GM12874 (cell line): ENCODE measurements around the gene SLC10A3.

ENCODE experiments used
- CTCF ChIP-seq: IDR thresholded peaks from 2 replicates; pipeline ENCODE4 v1.5.1; 2011; ENCODE audit warnings: low read depth, mild to moderate bottlenecking, control low read depth, low read length, moderate library complexity; ENCODE audit not compliant: insufficient read depth

Gene SLC10A3

DNA sequence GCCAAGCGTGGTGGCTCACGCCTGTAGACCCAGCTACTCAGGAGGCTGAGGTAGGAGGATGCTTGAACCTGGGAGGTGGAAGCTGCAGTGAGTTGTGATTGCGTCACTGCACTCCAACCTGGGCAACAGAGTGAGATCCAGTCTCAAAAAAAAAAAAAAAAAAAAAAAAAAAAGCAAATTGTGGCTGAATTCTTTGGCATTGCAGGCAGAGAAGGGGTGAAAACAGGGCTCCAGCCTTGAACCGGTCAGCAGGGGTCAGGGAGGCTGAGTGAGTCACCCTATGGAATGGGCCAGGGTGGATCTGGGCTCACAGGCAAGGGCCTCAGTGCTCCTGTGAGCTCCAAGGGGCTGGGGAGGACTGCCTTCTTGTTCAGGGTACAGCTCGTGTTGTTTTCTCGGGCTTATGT, 38.8 kb upstream of the SLC10A3 start:
- TF ChIP-seq CTCF, result no peak

- TF ChIP-seq CTCF, result peak; percentile 47
Observed at GRCh38 chrX:154526901-154527675, 36.7 kb upstream of the SLC10A3 start.

DNA sequence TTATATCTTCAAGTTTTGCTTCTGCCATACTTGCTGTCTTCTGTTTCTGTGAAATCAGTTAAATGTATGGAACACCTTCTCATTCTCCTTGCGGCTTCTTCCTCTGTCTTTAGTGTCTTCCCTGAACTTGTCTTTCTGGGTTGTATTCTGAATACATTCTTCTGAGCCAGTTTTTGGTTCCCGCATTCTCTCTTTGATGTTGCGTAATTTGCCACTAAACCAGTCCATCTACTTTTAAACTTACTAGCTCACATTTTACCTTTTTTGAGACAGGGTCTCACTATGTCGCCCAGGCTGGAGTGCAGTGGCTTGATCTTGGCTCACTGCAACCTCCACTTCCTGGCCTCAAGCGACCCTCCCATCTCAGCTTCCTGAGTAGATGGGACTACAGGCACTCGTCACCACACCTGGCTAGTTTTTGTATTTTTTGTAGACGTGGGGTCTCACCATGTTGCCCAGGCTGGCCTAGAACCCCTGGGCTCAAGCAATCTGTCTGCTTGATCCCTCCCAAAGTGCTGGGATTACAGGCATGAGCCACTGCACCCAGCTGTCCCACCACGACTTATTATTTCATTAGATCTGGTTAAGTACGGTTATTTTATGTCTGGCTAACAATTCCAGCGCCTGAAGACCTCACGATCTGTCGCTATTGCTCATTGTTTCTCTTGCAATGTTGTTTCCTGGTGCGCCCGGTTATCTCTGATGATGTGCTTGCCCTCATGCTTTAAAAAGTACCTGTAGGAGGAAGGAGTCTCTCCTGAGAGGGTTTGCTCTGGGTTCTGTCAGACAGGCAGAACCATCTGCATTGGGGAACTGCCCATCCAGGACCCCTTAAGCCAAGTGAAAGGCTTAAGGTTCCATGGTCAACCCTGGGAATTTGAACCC, 35.4 kb upstream of the SLC10A3 start:
- no peak for TF ChIP-seq CTCF

DNA sequence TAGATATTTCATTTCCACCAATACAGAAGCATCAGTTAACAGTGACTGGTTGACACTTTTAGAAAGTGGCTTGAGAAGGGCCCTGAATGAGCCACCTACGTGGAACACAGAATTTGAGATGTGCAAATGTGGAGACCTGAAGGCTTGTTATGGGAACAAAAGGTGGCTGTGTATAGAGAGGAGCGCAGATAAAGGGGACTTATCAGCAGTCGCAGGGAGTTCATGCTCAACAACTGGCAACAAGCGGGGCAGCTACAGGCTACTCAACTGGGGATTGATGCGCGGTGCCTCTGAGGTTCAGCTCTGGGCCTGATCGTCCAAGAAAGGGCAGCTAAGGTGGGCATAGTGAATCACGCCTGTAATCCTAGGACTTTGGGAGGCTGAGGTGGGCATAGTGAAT, 29.0 kb upstream of the SLC10A3 start:
- TF ChIP-seq CTCF, result no peak

DNA sequence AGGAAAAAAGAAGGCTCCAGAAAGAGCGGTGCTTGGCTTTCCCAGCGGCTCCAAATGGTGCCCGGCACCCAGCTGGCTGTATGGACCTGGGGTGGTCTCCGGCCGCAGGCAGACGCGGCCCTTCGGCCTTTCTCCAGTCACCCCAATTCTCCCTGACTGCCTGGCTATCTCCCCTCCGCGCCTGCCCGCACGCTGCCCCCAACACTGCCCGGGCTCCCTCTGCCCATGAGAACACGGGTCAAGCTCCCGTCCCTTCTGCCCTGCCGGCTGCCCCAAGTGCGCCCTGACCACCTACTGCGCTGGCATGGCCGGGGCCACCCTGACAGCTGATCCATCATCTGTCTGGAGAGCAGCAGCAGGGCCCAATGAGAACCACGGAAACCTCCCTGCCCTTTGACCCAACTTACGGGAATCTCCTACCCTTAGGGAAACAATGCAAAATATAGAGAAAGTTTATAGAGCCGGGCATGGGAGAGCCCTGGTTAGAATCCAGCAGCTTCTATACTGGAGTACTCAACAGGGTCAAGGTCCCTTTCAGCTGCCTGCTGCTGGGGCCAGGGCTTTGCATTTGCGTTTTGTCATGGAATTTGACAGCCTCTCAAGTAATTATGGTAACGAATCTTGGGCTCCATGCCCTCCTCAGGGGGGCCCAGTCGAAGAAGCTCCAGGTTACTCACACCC, 26.8 kb upstream of the SLC10A3 start:
- no peak for TF ChIP-seq CTCF

DNA sequence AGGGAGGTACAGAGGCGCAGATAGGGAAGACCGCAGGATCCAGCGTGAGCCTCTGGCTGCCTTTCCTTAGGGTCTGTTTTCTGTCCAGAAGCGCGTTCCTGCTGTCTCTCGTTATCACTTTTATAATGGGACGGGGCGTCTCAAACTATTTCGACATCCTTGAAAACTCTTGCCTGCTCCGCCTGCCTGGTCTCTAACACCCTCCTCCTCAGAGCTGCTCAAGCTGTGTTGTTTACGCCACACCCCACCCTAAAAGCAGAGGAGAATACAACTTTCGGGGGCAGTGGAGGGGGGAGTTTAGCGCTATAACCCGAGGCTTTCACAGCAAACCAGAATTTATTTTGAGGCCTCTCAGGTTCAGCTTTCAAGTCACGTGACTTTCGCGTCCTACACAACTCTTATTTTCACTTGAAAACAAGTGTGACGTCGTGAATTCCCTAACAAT, 26.2 kb upstream of the SLC10A3 start:
- TF ChIP-seq CTCF, result no peak
